Measurements from ENCODE around the gene OR2T8.

OR2T8 gene

GRCh38 chr1:247914941-247915662, 5.0 kb upstream of the OR2T8 start:
- Mint-ChIP-seq H3K36me3 (ENCODE audit: low read depth) (no peaks in the 10 kb centered on the region), H3K4me1 (no peaks in the 10 kb centered on the region), H3K9me3 (peaks cover 59% of the 10 kb centered on the region), H3K27ac (no peak overlapping the region), H3K4me3 (no peak overlapping the region), H3K27me3 (ENCODE audit: low read depth, poor library complexity) (peaks cover 3% of the 10 kb centered on the region)
- no peak for TF ChIP-seq CTCF (IDR thresholded peaks at IDR 0.05)
- DNase-seq, result no peak

GRCh38 chr1:247923941-247924340, 3.9 kb downstream of the OR2T8 start:
- H3K27ac Mint-ChIP-seq, result no peak overlapping the region
- H3K27me3 Mint-ChIP-seq (ENCODE audit: low read depth, poor library complexity), result peaks cover 3% of the 10 kb centered on the region
- no peaks in the 10 kb centered on the region for H3K36me3 Mint-ChIP-seq (ENCODE audit: low read depth)
- TF ChIP-seq CTCF (IDR thresholded peaks at IDR 0.05), result no peak
- H3K4me3 Mint-ChIP-seq, result no peak overlapping the region
- peaks cover 38% of the 10 kb centered on the region for H3K9me3 Mint-ChIP-seq
- H3K4me1 Mint-ChIP-seq, result no peaks in the 10 kb centered on the region
- DNase-seq, result no peak

- Mint-ChIP-seq H3K4me1 (no peaks in the 10 kb centered on the region), H3K4me3 (no peak within 1 kb of the TSS), H3K36me3 (ENCODE audit: low read depth) (no peaks in the 10 kb centered on the region), H3K27ac (no peak within 1 kb of the TSS), H3K27me3 (ENCODE audit: low read depth, poor library complexity) (no peaks in the 10 kb centered on the region), H3K9me3 (peaks cover 35% of the 10 kb centered on the region)
- TF ChIP-seq CTCF (IDR thresholded peaks at IDR 0.05), result no peak
- no peak for DNase-seq
Measured at GRCh38 chr1:247924868-247925267, 4.8 kb downstream of the OR2T8 start, which contains the start of gene OR2AJ1. Gene OR2AJ1 (plus strand): TSS chr1:247924889. CDS start chr1:247933769, 8,880 bp downstream.

GRCh38 chr1:247933989-247934388, 13.9 kb downstream of the OR2T8 start:
- Mint-ChIP-seq H3K9me3 (peaks cover 45% of the 10 kb centered on the region), H3K4me1 (no peaks in the 10 kb centered on the region), H3K27me3 (ENCODE audit: low read depth, poor library complexity) (peaks cover 9% of the 10 kb centered on the region), H3K36me3 (ENCODE audit: low read depth) (no peaks in the 10 kb centered on the region), H3K27ac (no peak overlapping the region), H3K4me3 (no peak overlapping the region)
- no peak for DNase-seq
- no peak for TF ChIP-seq CTCF (IDR thresholded peaks at IDR 0.05)

- Mint-ChIP-seq H3K27me3 (ENCODE audit: low read depth, poor library complexity) (peaks cover 13% of the 10 kb centered on the region), H3K36me3 (ENCODE audit: low read depth) (no peaks in the 10 kb centered on the region), H3K4me1 (no peaks in the 10 kb centered on the region), H3K9me3 (peaks cover 36% of the 10 kb centered on the region), H3K27ac (no peak overlapping the region), H3K4me3 (no peak overlapping the region)
- DNase-seq, result no peak
- TF ChIP-seq CTCF (IDR thresholded peaks at IDR 0.05), result no peak
Measured at GRCh38 chr1:247935781-247936180, 15.7 kb downstream of the OR2T8 start.

- Mint-ChIP-seq H3K27me3 (ENCODE audit: low read depth, poor library complexity) (peaks cover 14% of the 10 kb centered on the region), H3K36me3 (ENCODE audit: low read depth) (no peaks in the 10 kb centered on the region)
- no peak for TF ChIP-seq CTCF (IDR thresholded peaks at IDR 0.05)
Measured at GRCh38 chr1:247936415-247936814, 16.4 kb downstream of the OR2T8 start.

More at GRCh38 chr1:247936415-247936814, 16.4 kb downstream of the OR2T8 start:
- Mint-ChIP-seq H3K4me3 (no peak overlapping the region), H3K27ac (no peak overlapping the region), H3K9me3 (peaks cover 36% of the 10 kb centered on the region), H3K4me1 (no peaks in the 10 kb centered on the region)
- no peak for DNase-seq
